GM23338 (cell line): ENCODE measurements around the gene RXRA.

Experiments
- CREB1 ChIP-seq: fragments of 250-450 bp; sonication (Bioruptor Pico); IDR thresholded peaks from 2 replicates; pipeline ENCODE4 v1.5.0; 2020; ENCODE audit warnings: low read depth, mild to moderate bottlenecking, moderate library complexity
- EZH2phosphoT487 ChIP-seq: fragments of 200-600 bp; sonication (generic); IDR thresholded peaks from one replicate; pipeline ENCODE4 v1.8.1; 2018; ENCODE audit warnings: antibody characterized with exemption; ENCODE audit not compliant: unreplicated experiment
- ZNF331 ChIP-seq: fragments of 250-450 bp; sonication (Bioruptor Pico); IDR thresholded peaks from 2 replicates; pipeline ENCODE4 v1.5.0; 2020; ENCODE audit warnings: low read depth, mild to moderate bottlenecking, moderate library complexity
- TF ChIP-seq, protein P1 (sequence below), 2 experiments: fragments of 200-600 bp in 1 of 2; sonication (generic) in 1 of 2; conservative IDR thresholded peaks; 2 replicates each; pipeline versions ENCODE4 v1.5.1 to v1.6.1; 2016 to 2017; ENCODE audit warnings: antibody characterized with exemption in 2 of 2, low read depth in 2 of 2, mild to moderate bottlenecking in 2 of 2, moderate library complexity in 1 of 2

DNA sequence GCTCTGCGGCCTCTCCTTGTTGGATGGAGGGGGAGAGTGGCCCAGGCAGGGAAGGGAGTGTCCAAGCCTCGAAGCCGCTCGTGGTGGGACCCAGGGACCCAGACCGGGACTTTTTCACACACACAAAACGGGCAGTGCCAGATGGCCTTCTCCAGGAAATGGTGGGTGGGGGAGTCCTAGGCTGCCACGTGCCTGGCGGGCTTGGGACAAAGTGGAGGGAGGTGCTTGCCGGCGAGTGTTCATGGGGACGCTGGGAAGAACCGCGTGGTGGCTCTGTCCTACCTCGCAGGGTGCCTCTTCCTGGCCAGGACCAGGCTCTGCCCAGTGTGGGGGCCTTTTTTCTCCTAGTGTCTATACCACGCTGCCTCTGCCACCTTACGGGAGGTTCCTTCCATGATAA is 160.3 kb downstream of the RXRA start:
- TF ChIP-seq, protein P1, sequence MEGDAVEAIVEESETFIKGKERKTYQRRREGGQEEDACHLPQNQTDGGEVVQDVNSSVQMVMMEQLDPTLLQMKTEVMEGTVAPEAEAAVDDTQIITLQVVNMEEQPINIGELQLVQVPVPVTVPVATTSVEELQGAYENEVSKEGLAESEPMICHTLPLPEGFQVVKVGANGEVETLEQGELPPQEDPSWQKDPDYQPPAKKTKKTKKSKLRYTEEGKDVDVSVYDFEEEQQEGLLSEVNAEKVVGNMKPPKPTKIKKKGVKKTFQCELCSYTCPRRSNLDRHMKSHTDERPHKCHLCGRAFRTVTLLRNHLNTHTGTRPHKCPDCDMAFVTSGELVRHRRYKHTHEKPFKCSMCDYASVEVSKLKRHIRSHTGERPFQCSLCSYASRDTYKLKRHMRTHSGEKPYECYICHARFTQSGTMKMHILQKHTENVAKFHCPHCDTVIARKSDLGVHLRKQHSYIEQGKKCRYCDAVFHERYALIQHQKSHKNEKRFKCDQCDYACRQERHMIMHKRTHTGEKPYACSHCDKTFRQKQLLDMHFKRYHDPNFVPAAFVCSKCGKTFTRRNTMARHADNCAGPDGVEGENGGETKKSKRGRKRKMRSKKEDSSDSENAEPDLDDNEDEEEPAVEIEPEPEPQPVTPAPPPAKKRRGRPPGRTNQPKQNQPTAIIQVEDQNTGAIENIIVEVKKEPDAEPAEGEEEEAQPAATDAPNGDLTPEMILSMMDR (conservative IDR thresholded peaks at IDR 0.05; ENCODE audit: low read depth in 2 of 2), result no peak
- TF ChIP-seq ZNF331 (CRISPR knock-in tag) (no peak), CREB1 (no peak), EZH2phosphoT487 (no peak)
